OCI-LY7 (cell line): ENCODE measurements around the gene EIF4G2.

Source experiments
- EZH2phosphoT487 ChIP-seq: fragments of 200-600 bp; sonication (generic); IDR thresholded peaks from 2 replicates; pipeline ENCODE4 v1.6.1; 2018; ENCODE audit warnings: low read depth, borderline replicate concordance, mild to moderate bottlenecking, mixed run types, antibody characterized with exemption, low read length, moderate library complexity, mixed read lengths
- TF ChIP-seq, protein P1 (sequence below): fragments of 200-600 bp; sonication (generic); conservative IDR thresholded peaks from 2 replicates; pipeline ENCODE4 v1.5.1; 2014; ENCODE audit warnings: mild to moderate bottlenecking, antibody characterized with exemption, low read length, moderate library complexity, mixed read lengths

DNA sequence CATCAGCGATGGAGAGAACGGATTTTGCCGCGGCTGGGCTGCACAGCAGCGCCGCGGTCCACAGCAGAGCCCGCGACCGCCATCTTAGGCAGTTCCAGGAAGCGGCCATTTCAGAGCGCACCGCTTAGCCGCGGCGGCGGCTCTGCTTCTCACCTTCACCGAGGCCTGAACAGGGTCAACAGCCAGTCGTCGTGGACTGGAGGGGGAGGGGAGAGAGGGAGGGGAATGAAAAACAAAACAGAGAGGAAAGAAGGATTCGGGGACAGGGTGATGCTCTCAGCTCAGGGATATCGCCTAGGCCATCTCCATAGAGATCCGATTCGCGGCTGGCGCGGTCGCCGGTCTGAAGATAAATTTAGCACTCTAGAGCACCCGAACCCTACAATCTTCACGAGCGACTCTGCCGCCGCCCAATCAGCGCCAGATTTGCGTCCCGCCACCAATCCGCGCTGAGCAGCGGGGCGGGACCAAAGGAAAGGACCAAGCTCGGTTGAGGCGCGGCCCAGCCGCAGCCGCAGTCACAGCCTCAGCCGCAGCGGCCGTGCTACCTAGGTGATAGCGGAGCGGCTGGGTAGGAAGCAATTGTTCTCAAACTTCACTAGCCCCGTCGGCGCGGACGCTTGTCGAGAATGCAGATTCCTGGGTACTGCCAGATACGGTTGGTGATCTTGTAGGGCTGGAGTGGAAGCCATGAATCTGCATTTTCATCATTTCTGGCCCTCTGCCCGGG lies 49.1 kb upstream of the EIF4G2 start, which contains the start of gene ZBED5:
- TF ChIP-seq, protein P1, sequence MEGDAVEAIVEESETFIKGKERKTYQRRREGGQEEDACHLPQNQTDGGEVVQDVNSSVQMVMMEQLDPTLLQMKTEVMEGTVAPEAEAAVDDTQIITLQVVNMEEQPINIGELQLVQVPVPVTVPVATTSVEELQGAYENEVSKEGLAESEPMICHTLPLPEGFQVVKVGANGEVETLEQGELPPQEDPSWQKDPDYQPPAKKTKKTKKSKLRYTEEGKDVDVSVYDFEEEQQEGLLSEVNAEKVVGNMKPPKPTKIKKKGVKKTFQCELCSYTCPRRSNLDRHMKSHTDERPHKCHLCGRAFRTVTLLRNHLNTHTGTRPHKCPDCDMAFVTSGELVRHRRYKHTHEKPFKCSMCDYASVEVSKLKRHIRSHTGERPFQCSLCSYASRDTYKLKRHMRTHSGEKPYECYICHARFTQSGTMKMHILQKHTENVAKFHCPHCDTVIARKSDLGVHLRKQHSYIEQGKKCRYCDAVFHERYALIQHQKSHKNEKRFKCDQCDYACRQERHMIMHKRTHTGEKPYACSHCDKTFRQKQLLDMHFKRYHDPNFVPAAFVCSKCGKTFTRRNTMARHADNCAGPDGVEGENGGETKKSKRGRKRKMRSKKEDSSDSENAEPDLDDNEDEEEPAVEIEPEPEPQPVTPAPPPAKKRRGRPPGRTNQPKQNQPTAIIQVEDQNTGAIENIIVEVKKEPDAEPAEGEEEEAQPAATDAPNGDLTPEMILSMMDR: no peak
- TF ChIP-seq EZH2phosphoT487: no peak
